Astrocyte of the cerebellum (primary cell): ENCODE results near the gene CCND2.
"Not testable (repeated sequence)": the region's sequence is repeated elsewhere in the genome, so short reads cannot be mapped to it uniquely, and the experiment has no call there.

Experiments
- DNase-seq: peaks from one replicate; pipeline ENCODE4 v3.0.0-alpha.2; 2011; ENCODE audit warnings: low read depth
- H3K4me3 ChIP-seq: 2 replicates; pipeline ENCODE4 v1.5.1; 2011; ENCODE audit warnings: mild to moderate bottlenecking, low read depth, low read length, moderate library complexity
- in situ Hi-C: cut with HindIII; loops from 2 replicates; pipeline ENCODE4 v1.10.0; 2017; ENCODE audit warnings: low sequenced_read_pairs
- TF ChIP-seq, protein P1 (sequence below): IDR thresholded peaks from 2 replicates; pipeline ENCODE4 v1.5.1; 2012; ENCODE audit warnings: low read length, low read depth, moderate library complexity, mild to moderate bottlenecking; ENCODE audit errors: missing control alignments

The CCND2 gene

DNA sequence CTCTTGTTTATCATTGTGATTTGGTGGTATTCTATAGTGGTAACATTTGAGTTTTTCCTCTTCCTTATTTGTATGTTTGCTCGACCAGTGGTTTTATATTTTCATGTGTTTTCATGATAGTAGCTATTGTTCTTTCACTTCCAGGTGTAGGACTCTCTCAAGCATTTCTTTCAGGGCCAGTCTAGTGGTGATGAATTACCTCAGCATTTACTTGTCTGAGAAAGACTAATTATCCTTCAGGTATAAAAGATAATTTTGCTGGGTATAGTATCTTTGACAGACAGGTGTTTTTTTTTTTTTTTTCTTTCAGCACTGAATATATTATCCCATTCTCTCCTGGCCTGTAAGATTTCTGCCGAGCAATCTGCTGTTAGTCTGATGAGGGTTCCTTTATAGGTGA lies 35.0 kb upstream of the CCND2 start:
- no peak overlapping the region for H3K4me3 ChIP-seq
- DNase-seq: no peak
- in situ Hi-C loops: no loop called here
- TF ChIP-seq, protein P1, sequence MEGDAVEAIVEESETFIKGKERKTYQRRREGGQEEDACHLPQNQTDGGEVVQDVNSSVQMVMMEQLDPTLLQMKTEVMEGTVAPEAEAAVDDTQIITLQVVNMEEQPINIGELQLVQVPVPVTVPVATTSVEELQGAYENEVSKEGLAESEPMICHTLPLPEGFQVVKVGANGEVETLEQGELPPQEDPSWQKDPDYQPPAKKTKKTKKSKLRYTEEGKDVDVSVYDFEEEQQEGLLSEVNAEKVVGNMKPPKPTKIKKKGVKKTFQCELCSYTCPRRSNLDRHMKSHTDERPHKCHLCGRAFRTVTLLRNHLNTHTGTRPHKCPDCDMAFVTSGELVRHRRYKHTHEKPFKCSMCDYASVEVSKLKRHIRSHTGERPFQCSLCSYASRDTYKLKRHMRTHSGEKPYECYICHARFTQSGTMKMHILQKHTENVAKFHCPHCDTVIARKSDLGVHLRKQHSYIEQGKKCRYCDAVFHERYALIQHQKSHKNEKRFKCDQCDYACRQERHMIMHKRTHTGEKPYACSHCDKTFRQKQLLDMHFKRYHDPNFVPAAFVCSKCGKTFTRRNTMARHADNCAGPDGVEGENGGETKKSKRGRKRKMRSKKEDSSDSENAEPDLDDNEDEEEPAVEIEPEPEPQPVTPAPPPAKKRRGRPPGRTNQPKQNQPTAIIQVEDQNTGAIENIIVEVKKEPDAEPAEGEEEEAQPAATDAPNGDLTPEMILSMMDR: no peak

DNA sequence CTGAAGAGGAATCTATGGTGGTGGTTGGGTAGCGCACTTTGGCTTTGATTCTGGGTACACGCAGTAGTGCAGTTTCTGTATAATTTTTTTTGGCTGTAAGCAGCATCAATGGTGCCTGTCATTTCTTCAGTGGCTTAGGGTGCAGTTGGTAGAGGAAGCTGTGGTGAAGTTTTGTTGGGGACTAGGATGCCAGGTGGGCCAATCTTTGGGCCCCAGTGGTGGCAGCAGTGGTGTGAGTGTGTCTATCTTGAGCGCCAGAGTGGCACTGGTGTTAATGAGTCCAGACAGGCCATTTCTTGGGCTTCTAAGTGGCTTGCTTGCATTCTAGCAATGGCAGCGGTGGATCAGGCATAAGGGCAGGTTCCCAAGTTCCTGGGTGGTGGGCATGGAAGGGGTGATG lies 33.8 kb upstream of the CCND2 start:
- DNase-seq: no peak
- no peak overlapping the region for H3K4me3 ChIP-seq
- TF ChIP-seq, protein P1: no peak
- in situ Hi-C loops: no loop called here

DNA sequence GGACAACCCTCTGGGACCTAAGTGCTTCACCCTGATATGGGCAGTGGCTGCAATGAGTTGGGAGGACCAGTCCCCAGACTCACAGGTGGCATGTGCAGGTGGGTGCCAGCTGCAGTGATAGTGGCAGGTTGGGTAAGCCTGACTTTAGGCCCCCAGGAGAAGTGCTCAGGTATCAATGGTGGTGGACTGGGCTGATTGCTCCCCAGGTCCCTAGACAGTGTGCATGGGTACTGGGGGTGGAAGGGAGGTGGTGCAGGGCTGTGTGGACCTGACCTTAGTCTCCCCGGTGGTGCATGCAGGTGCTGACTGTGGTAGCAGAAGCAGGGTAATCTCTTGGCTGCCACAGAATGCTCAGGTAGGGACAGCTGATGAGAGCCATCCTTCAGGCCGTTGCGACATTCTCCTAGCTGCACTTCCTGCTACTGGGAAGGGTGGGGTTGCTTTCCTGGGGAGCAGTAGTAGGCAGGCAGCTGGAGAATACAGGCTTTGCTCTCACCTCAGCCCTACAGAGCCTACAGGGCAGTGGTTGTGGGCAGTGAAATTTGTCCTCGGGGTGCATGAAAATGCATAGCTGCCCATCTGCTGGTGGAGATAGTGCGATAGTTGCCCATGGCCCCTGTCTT lies 33.3 kb upstream of the CCND2 start:
- TF ChIP-seq, protein P1: no peak
- in situ Hi-C loops: no loop called here
- H3K4me3 ChIP-seq: no peak overlapping the region
- no peak for DNase-seq

GRCh38 chr12:4240981-4241380 lies 32.6 kb upstream of the CCND2 start:
- in situ Hi-C loops: no loop called here
- TF ChIP-seq, protein P1: no peak
- H3K4me3 ChIP-seq: no peak overlapping the region
- no peak for DNase-seq

GRCh38 chr12:4241592-4241991 lies 32.0 kb upstream of the CCND2 start:
- no peak overlapping the region for H3K4me3 ChIP-seq
- DNase-seq: no peak
- TF ChIP-seq, protein P1: no peak
- in situ Hi-C loops: no loop called here

DNA sequence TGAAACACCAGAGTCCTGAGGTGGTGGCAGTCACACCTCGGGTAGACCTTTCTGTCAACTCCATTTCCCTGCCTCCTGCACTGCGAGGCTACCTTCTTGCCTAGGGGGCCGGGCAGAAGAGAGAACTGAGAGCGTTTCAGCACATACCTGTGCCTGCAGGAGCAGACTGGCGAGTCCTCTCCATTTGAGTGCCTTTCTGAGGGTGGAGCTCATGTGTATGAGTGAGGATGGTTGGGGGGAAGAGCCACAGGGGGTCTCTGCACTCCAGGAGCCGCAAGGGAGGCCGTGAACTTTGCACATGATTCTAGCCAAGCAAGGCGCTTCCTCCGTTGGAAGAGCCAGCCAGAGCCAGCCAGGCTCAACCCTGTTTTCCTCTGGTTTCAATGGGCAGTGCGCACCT lies 31.0 kb upstream of the CCND2 start:
- no peak for DNase-seq
- in situ Hi-C loops: no loop called here
- TF ChIP-seq, protein P1: no peak
- no peak overlapping the region for H3K4me3 ChIP-seq

DNA sequence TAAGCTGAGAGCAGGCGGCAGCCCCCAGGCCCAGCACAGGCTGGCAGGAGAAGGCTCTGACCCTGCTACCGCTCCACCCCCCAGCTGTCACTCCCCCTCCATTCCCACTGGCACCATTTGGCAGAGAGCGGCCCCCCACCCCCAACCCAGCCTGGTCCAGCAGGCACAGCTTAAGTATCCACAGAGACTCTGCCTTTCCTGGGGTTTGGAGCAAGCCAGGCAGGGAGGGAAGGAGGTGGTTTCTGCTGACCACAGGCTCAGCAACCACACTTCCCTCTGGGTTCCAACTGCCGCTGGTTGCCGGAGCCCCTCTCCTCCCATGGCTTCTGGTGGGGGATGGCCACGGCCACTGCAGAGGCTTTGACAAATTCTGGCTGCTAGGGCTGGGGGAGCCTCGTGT lies 30.5 kb upstream of the CCND2 start:
- DNase-seq: no peak

GRCh38 chr12:4243491-4244100 lies 30.0 kb upstream of the CCND2 start:
- in situ Hi-C loops, H3K4me3 ChIP-seq: not testable (repeated sequence)

More for the DNA sequence above, 30.5 kb upstream of the CCND2 start:
- H3K4me3 ChIP-seq: no peak overlapping the region
- TF ChIP-seq, protein P1: no peak
- in situ Hi-C loops: no loop called here

More at GRCh38 chr12:4243491-4244100, 30.0 kb upstream of the CCND2 start:
- not testable (repeated sequence) for DNase-seq
